Prostate gland (tissue), 2 donors: ENCODE data around the gene CEMIP. TPM values are rescaled to one million over a fixed set of nuclear protein-coding genes. Genes with fewer than 3 reads are reported as not detected.

Source experiments
- DNase-seq: peaks from one replicate; pipeline ENCODE4 v3.0.0-alpha.2; 2019; ENCODE audit warnings: low spot score
- H3K27ac ChIP-seq, 2 donors: fragments of 200-600 bp; sonication (generic); 2 replicates each; pipeline ENCODE4 v1.5.1; 2017 to 2019
- H3K27me3 ChIP-seq: fragments of 200-600 bp; sonication (generic); replicated peaks from 2 replicates; pipeline ENCODE4 v1.5.1; 2019; ENCODE audit not compliant: insufficient read depth
- H3K36me3 ChIP-seq, 2 donors: fragments of 200-600 bp; sonication (generic); 1 replicate in 1 of 2; 2 replicates in 1 of 2; pipeline versions ENCODE4 v1.5.1 to v1.8.1; 2017 to 2019
- H3K4me1 ChIP-seq: fragments of 200-600 bp; sonication (generic); replicated peaks from 2 replicates; pipeline ENCODE4 v1.5.1; 2019
- H3K4me3 ChIP-seq, 2 donors: fragments of 200-600 bp; sonication (generic); 2 replicates each; pipeline ENCODE4 v1.5.1; 2017 to 2019
- H3K9me3 ChIP-seq: fragments of 200-600 bp; sonication (generic); 2 replicates; pipeline ENCODE4 v1.5.1; 2017
- CTCF ChIP-seq, 4 experiments: fragments of 200-600 bp in 2 of 4; fragments of 450-650 bp in 2 of 4; sonication (generic) in 2 of 4; IDR thresholded peaks; 1 replicate in 3 of 4; 2 replicates in 1 of 4; pipeline ENCODE4 v1.5.1; 2016 to 2019; ENCODE audit warnings: antibody characterized with exemption in 4 of 4, mild to moderate bottlenecking in 2 of 4, moderate library complexity in 2 of 4
- POLR2A ChIP-seq: fragments of 450-650 bp; IDR thresholded peaks from one replicate; pipeline ENCODE4 v1.6.1; 2016; ENCODE audit warnings: antibody characterized with exemption, mild to moderate bottlenecking
- POLR2AphosphoS5 ChIP-seq: sonication (generic); formaldehyde crosslinking; IDR thresholded peaks from one replicate; pipeline ENCODE4 v1.6.1; 2017; ENCODE audit warnings: antibody characterized with exemption
- WGBS: methylation state at CpG from one replicate; pipeline ENCODE4 v1.1.5; 2018; 5-methylcytosine and 5-hydroxymethylcytosine counted together
- intact Hi-C: fragments of 100-400 bp; cut with DNase I; formaldehyde crosslinking; loops from one replicate; pipeline ENCODE4 v1.14.2; 2022
- total RNA-seq, 2 donors: library from RNA; depleted of rRNA; stranded (reverse); fragments of >200 nt; gene quantifications; one replicate each; pipeline ENCODE4 v1.1.0, GENCODE V29; 2016

CEMIP gene
- total RNA-seq, 2 donors from 2014 or later = 1.6 to 13.5 TPM

- no peak for DNase-seq
- Histone ChIP-seq H3K27me3 (no peaks in the 10 kb centered on the region), H3K9me3 (no peaks in the 10 kb centered on the region), H3K27ac (no peak overlapping the region), H3K4me1 (peaks cover 2% of the 10 kb centered on the region), H3K4me3 (no peak overlapping the region), H3K36me3 (no peaks in the 10 kb centered on the region)
- intact Hi-C loops = no loop called here
- 82% methylated on average over 10 of the region's 10 CpGs for WGBS
- TF ChIP-seq CTCF (IDR thresholded peaks at IDR 0.05) = no peak
- no peak for TF ChIP-seq POLR2A
- TF ChIP-seq POLR2AphosphoS5 = no peak
These were observed 22.9 kb downstream of the CEMIP start for GRCh38 chr15:80801891-80802680.

- WGBS = 83% methylated on average over 7 of the region's 7 CpGs
- intact Hi-C loops = no loop called here
These were observed 24.7 kb downstream of the CEMIP start for GRCh38 chr15:80803580-80804525.

GRCh38 chr15:80804970-80805495 lies 25.9 kb downstream of the CEMIP start:
- intact Hi-C loops = no loop called here
- no peaks in the 10 kb centered on the region for H3K9me3 ChIP-seq
- 26% methylated on average over 10 of the region's 10 CpGs for WGBS

More at GRCh38 chr15:80803580-80804525, 24.7 kb downstream of the CEMIP start:
- peak overlapping the region; percentile 6 to 56 for H3K27ac ChIP-seq
- no peaks in the 10 kb centered on the region for H3K9me3 ChIP-seq
- TF ChIP-seq POLR2AphosphoS5 (no peak), CTCF (IDR thresholded peaks at IDR 0.05) (no peak), POLR2A (no peak)
- no peak for DNase-seq
- H3K27me3 ChIP-seq = no peaks in the 10 kb centered on the region
- no peaks in the 10 kb centered on the region for H3K36me3 ChIP-seq
- no peak overlapping the region for H3K4me3 ChIP-seq
- H3K4me1 ChIP-seq = peaks cover 2% of the 10 kb centered on the region

GRCh38 chr15:80811781-80812315 lies 32.7 kb downstream of the CEMIP start:
- H3K4me3 ChIP-seq = no peak overlapping the region
- H3K27ac ChIP-seq = no peak overlapping the region
- DNase-seq = no peak
- TF ChIP-seq POLR2A (no peak), CTCF (IDR thresholded peaks at IDR 0.05) (no peak), POLR2AphosphoS5 (no peak)
- no peaks in the 10 kb centered on the region for H3K36me3 ChIP-seq
- WGBS = 72% methylated on average over 9 of the region's 9 CpGs
- no peaks in the 10 kb centered on the region for H3K9me3 ChIP-seq
- H3K27me3 ChIP-seq = no peaks in the 10 kb centered on the region
- H3K4me1 ChIP-seq = no peaks in the 10 kb centered on the region
- intact Hi-C loops = no loop called here

More at GRCh38 chr15:80804970-80805495, 25.9 kb downstream of the CEMIP start:
- Histone ChIP-seq H3K27me3 (no peaks in the 10 kb centered on the region), H3K4me1 (peaks cover 2% of the 10 kb centered on the region), H3K4me3 (no peak overlapping the region), H3K27ac (peak overlapping the region; percentile 18 to 56), H3K36me3 (no peaks in the 10 kb centered on the region)
- DNase-seq = peak; percentile 87
- TF ChIP-seq CTCF (IDR thresholded peaks at IDR 0.05) (no peak), POLR2A (no peak), POLR2AphosphoS5 (peak; percentile 76)
